WI38 (cell line): ENCODE measurements around the gene MEGF10.

Experiments
- H3K4me3 ChIP-seq: 2 replicates; pipeline ENCODE4 v1.5.1; 2011; ENCODE audit warnings: low read depth, mild to moderate bottlenecking, control low read depth, low read length
- CTCF ChIP-seq: IDR thresholded peaks from 2 replicates; pipeline ENCODE4 v1.5.1; 2012; ENCODE audit warnings: low read depth, mild to moderate bottlenecking, control low read depth, low read length

The MEGF10 gene

GRCh38 chr5:127428276-127428675 is 137.7 kb downstream of the MEGF10 start:
- H3K4me3 ChIP-seq = no peak overlapping the region
- TF ChIP-seq CTCF = no peak

- no peak overlapping the region for H3K4me3 ChIP-seq
- TF ChIP-seq CTCF = no peak
These were observed 138.2 kb downstream of the MEGF10 start for GRCh38 chr5:127428748-127429147.

GRCh38 chr5:127429928-127430327 is 139.3 kb downstream of the MEGF10 start:
- H3K4me3 ChIP-seq = no peak overlapping the region
- TF ChIP-seq CTCF = no peak

- H3K4me3 ChIP-seq = no peak overlapping the region
- no peak for TF ChIP-seq CTCF
These were observed 140.0 kb downstream of the MEGF10 start for GRCh38 chr5:127430627-127431026.

GRCh38 chr5:127431977-127432585 is 141.5 kb downstream of the MEGF10 start:
- no peak overlapping the region for H3K4me3 ChIP-seq
- no peak for TF ChIP-seq CTCF

- TF ChIP-seq CTCF = no peak
- no peak overlapping the region for H3K4me3 ChIP-seq
These were observed 142.9 kb downstream of the MEGF10 start for GRCh38 chr5:127433526-127433925.

- no peak for TF ChIP-seq CTCF
- no peak overlapping the region for H3K4me3 ChIP-seq
These were observed 144.0 kb downstream of the MEGF10 start for GRCh38 chr5:127434588-127434987.
